HCT116 (cell line): Measurements from ENCODE around the gene GRK5. TPM values are rescaled to one million over a fixed set of nuclear protein-coding genes. Genes with fewer than 3 reads are reported as not detected.

Experiments
- ATAC-seq: fragments of 200-7000 bp; cut with Tn5 transposase; 2 replicates; pipeline ENCODE4 v1.9.1; 2020; ENCODE audit warnings: mild to moderate bottlenecking, moderate library complexity
- BruUV-seq: library from RNA; stranded (reverse); fragments of 400-500 nt; replicated peaks from 2 replicates; lab custom pipeline; 2021; lab: Mats Ljungman, UMichigan
- CTCF ChIA-PET: fragments of 300-600 bp; sonication (Branson Sonifier 250); formaldehyde crosslinking; loops from one replicate; lab custom pipeline; 2021; ENCODE audit warnings: antibody characterized with exemption; lab: Charles Lee
- POLR2A ChIA-PET: fragments of 300-600, 350-600 bp; sonication (Branson Sonifier 250); formaldehyde crosslinking; loops from one replicate; lab custom pipeline; 2021; ENCODE audit warnings: antibody characterized with exemption; lab: Charles Lee
- RAD21 ChIA-PET, 2 experiments: fragments of 300-600 bp; sonication (Branson Sonifier 250); formaldehyde crosslinking; loops; one replicate each; lab custom pipeline; 2023; ENCODE audit warnings: low total read pairs in 2 of 2; ENCODE audit not compliant: uncharacterized antibody in 2 of 2, unreplicated experiment in 2 of 2, low non-redundant PET in 1 of 2; lab: Charles Lee
- DNase-seq: peaks from one replicate; pipeline ENCODE4 v3.0.0-alpha.2; 2010; ENCODE audit warnings: low read depth, low spot score
- H2AFZ ChIP-seq: fragments of 200-600 bp; shearing (Covaris generic), sonication (generic); 2 replicates; pipeline ENCODE4 v1.6.1; 2017; ENCODE audit warnings: low read depth, mixed run types, mixed read lengths, antibody characterized with exemption, low read length; ENCODE audit not compliant: poor library complexity, severe bottlenecking
- H3K27ac ChIP-seq: 2 replicates; pipeline ENCODE4 v1.5.1; 2012; ENCODE audit warnings: low read depth, low read length
- H3K27me3 ChIP-seq: fragments of 200-600 bp; sonication (generic); 2 replicates; pipeline ENCODE4 v1.6.1; 2016; ENCODE audit warnings: mixed run types, low read length, mixed read lengths; ENCODE audit not compliant: insufficient read depth
- H3K36me3 ChIP-seq, 2 experiments: fragments of 200-500 bp in 1 of 2; fragments of 200-600 bp in 1 of 2; sonication (Bioruptor generic) in 1 of 2; sonication (generic) in 1 of 2; 2 replicates each; pipeline versions ENCODE4 v1.5.1 to v1.6.1; 2014 to 2016; ENCODE audit warnings: low read length in 2 of 2, inconsistent platforms in 1 of 2, mixed read lengths in 1 of 2, mixed run types in 1 of 2; ENCODE audit not compliant: insufficient read depth in 2 of 2, control insufficient read depth in 1 of 2
- H3K4me1 ChIP-seq, 2 experiments: fragments of 200-600 bp in 1 of 2; sonication (generic) in 1 of 2; 2 replicates each; pipeline versions ENCODE4 v1.5.1 to v1.6.1; 2012 to 2017; ENCODE audit warnings: low read length in 2 of 2, inconsistent platforms in 1 of 2, mild to moderate bottlenecking in 1 of 2, mixed read lengths in 1 of 2, mixed run types in 1 of 2, moderate library complexity in 1 of 2; ENCODE audit not compliant: insufficient read depth in 2 of 2, control insufficient read depth in 1 of 2
- H3K4me2 ChIP-seq: fragments of 200-600 bp; sonication (generic); 2 replicates; pipeline ENCODE4 v1.6.1; 2017; ENCODE audit warnings: mixed run types, low read length, mixed read lengths
- H3K4me3 ChIP-seq, 2 experiments: fragments of 200-600 bp in 1 of 2; sonication (generic) in 1 of 2; replicated peaks in 1 of 2; 2 replicates each; pipeline ENCODE4 v1.5.1; 2011 to 2016; ENCODE audit warnings: low read length in 2 of 2, control low read depth in 1 of 2, low read depth in 1 of 2, mild to moderate bottlenecking in 1 of 2, mixed read lengths in 1 of 2, mixed run types in 1 of 2
- H3K79me2 ChIP-seq: fragments of 200-600 bp; sonication (generic); 2 replicates; pipeline ENCODE4 v1.6.1; 2017; ENCODE audit warnings: mild to moderate bottlenecking, mixed run types, low read length, moderate library complexity, mixed read lengths; ENCODE audit not compliant: insufficient read depth
- H3K9ac ChIP-seq: fragments of 200-600 bp; sonication (generic); 2 replicates; pipeline ENCODE4 v1.6.1; 2016; ENCODE audit warnings: low read length, mixed read lengths
- H3K9me2 ChIP-seq: fragments of 200-600 bp; sonication (generic), shearing (Covaris generic); 2 replicates; pipeline ENCODE4 v1.6.1; 2017; ENCODE audit warnings: mixed run types, mild to moderate bottlenecking, moderate library complexity; ENCODE audit not compliant: insufficient read depth
- H3K9me3 ChIP-seq, 2 experiments: fragments of 200-500 bp in 1 of 2; fragments of 200-600 bp in 1 of 2; sonication (Bioruptor generic) in 1 of 2; sonication (generic) in 1 of 2; 2 replicates each; pipeline ENCODE4 v1.6.1; 2014 to 2017; ENCODE audit warnings: low read length in 2 of 2, mixed read lengths in 2 of 2, inconsistent platforms in 1 of 2, low read depth in 1 of 2, mild to moderate bottlenecking in 1 of 2, mixed run types in 1 of 2, moderate library complexity in 1 of 2; ENCODE audit not compliant: control insufficient read depth in 1 of 2, insufficient read depth in 1 of 2
- H4K20me1 ChIP-seq: fragments of 200-600 bp; sonication (generic), shearing (Covaris generic); 2 replicates; pipeline ENCODE4 v1.6.1; 2017; ENCODE audit warnings: mixed run types, mild to moderate bottlenecking, moderate library complexity; ENCODE audit not compliant: insufficient read depth
- ATF3 ChIP-seq: IDR thresholded peaks from 2 replicates; pipeline ENCODE4 v1.6.1; 2012
- CTCF ChIP-seq, 3 experiments: fragments of 200-600 bp in 1 of 3; sonication (generic) in 1 of 3; IDR thresholded peaks in 2 of 3; conservative IDR thresholded peaks in 1 of 3; 2 replicates each; pipeline ENCODE4 v1.5.1; 2012 to 2017; ENCODE audit warnings: low read depth in 2 of 3, low read length in 2 of 3, antibody characterized with exemption in 1 of 3, borderline replicate concordance in 1 of 3, control low read depth in 1 of 3, mild to moderate bottlenecking in 1 of 3, mixed read lengths in 1 of 3, mixed run types in 1 of 3, moderate library complexity in 1 of 3; ENCODE audit not compliant: insufficient read depth in 1 of 3
- EGR1 ChIP-seq: IDR thresholded peaks from 2 replicates; pipeline ENCODE4 v1.6.1; 2012; ENCODE audit warnings: low read depth
- MAX ChIP-seq: IDR thresholded peaks from 2 replicates; pipeline ENCODE4 v1.6.1; 2012
- SIN3A ChIP-seq: IDR thresholded peaks from 2 replicates; pipeline ENCODE4 v1.6.1; 2012; ENCODE audit warnings: low read depth
- SP1 ChIP-seq: IDR thresholded peaks from 2 replicates; pipeline ENCODE4 v1.6.1; 2012; ENCODE audit warnings: low read depth
- SRF ChIP-seq: IDR thresholded peaks from 2 replicates; pipeline ENCODE4 v1.6.1; 2012; ENCODE audit warnings: low read depth
- YY1 ChIP-seq: IDR thresholded peaks from 2 replicates; pipeline ENCODE4 v1.6.1; 2011; ENCODE audit warnings: low read length, low read depth, moderate library complexity, mild to moderate bottlenecking; ENCODE audit not compliant: insufficient replicate concordance; ENCODE audit errors: extremely low read depth
- ZBTB33 ChIP-seq: IDR thresholded peaks from 2 replicates; pipeline ENCODE4 v1.6.1; 2011; ENCODE audit warnings: mild to moderate bottlenecking, low read length, moderate library complexity; ENCODE audit not compliant: insufficient replicate concordance; ENCODE audit errors: extremely low read depth
- ZFX ChIP-seq: fragments of 450-650 bp; IDR thresholded peaks from 2 replicates; pipeline ENCODE4 v1.6.1; 2017
- intact Hi-C: fragments of 100-400 bp; cut with micrococcal nuclease; formaldehyde crosslinking; loops from 2 replicates; pipeline ENCODE4 v1.10.0; 2022
- total RNA-seq: library from RNA; stranded (reverse); gene quantifications from one replicate; pipeline ENCODE4 v1.2.1, GENCODE V29; 2021; ENCODE audit not compliant: unreplicated experiment

GRK5 gene
- total RNA-seq, 1 experiment from 2014 or later: 7.3 TPM

GRCh38 chr10:119446441-119447277 lies 239.3 kb downstream of the GRK5 start (continued):
- no peak for TF ChIP-seq ATF3
- no peak for TF ChIP-seq SIN3A
- no peak for TF ChIP-seq EGR1
- TF ChIP-seq MAX: no peak
- TF ChIP-seq SRF: no peak
- no peak for TF ChIP-seq ZFX
- TF ChIP-seq ZBTB33: no peak
- no peak for TF ChIP-seq SP1

GRCh38 chr10:119447421-119447820 lies 240.1 kb downstream of the GRK5 start:
- Histone ChIP-seq H3K36me3 (no peaks in the 10 kb centered on the region), H3K79me2 (no peaks in the 10 kb centered on the region), H4K20me1 (no peaks in the 10 kb centered on the region), H3K4me1 (peaks cover 10 to 23% of the 10 kb centered on the region in 2 experiments), H3K9me3 (no peaks in the 10 kb centered on the region), H3K9ac (no peak overlapping the region), H3K4me2 (no peak overlapping the region), H3K27me3 (no peaks in the 10 kb centered on the region), H3K4me3 (no peak overlapping the region), H2AFZ (no peak overlapping the region), H3K27ac (no peak overlapping the region), H3K9me2 (no peaks in the 10 kb centered on the region)
- POLR2A ChIA-PET: no interaction called here
- no peak for ATAC-seq
- no peak for TF ChIP-seq ATF3
- TF ChIP-seq MAX: no peak
- TF ChIP-seq EGR1: no peak
- TF ChIP-seq CTCF (IDR thresholded peaks at IDR 0.05 in 2 of 3, conservative IDR thresholded peaks at IDR 0.05 in 1 of 3; ENCODE audit: borderline replicate concordance in 1 of 3, insufficient read depth in 1 of 3, low read depth in 2 of 3, low read length in 2 of 3): no peak
- TF ChIP-seq YY1: no peak
- no peak for TF ChIP-seq SRF
- DNase-seq: no peak
- BruUV-seq: no TSS peak
- intact Hi-C loops: no loop called here
- CTCF ChIA-PET: no interaction called here
- RAD21 ChIA-PET: interaction anchor here in 1 of 2 experiments (0.6 kb wide), 1 partner anchor 157 kb away, joined by 5 read pairs; no protein-coding TSS in a partner anchor
